Measurements from ENCODE around the gene PALLD. TPM values are rescaled to one million over a fixed set of nuclear protein-coding genes. Genes with fewer than 3 reads are reported as not detected.

The PALLD gene
- total RNA-seq, 3 donors from 2014 or later, result 112 to 663 (median 150) TPM

- H3K36me3 ChIP-seq (ENCODE audit: low read depth), result no peaks in the 10 kb centered on the region
- H3K4me1 ChIP-seq (ENCODE audit: low read depth), result no peaks in the 10 kb centered on the region
- H3K4me3 ChIP-seq, result no peak overlapping the region
- peaks cover 4% of the 10 kb centered on the region for H3K9me3 ChIP-seq
- no peak for ATAC-seq
- no peak for DNase-seq
- TF ChIP-seq, protein P1, sequence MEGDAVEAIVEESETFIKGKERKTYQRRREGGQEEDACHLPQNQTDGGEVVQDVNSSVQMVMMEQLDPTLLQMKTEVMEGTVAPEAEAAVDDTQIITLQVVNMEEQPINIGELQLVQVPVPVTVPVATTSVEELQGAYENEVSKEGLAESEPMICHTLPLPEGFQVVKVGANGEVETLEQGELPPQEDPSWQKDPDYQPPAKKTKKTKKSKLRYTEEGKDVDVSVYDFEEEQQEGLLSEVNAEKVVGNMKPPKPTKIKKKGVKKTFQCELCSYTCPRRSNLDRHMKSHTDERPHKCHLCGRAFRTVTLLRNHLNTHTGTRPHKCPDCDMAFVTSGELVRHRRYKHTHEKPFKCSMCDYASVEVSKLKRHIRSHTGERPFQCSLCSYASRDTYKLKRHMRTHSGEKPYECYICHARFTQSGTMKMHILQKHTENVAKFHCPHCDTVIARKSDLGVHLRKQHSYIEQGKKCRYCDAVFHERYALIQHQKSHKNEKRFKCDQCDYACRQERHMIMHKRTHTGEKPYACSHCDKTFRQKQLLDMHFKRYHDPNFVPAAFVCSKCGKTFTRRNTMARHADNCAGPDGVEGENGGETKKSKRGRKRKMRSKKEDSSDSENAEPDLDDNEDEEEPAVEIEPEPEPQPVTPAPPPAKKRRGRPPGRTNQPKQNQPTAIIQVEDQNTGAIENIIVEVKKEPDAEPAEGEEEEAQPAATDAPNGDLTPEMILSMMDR (IDR thresholded peaks at IDR 0.05), result no peak
- intact Hi-C loops (cut with DNase I, micrococcal nuclease), result no loop called here
Observed at GRCh38 chr4:168722391-168722790, 225.5 kb downstream of the PALLD start.

DNA sequence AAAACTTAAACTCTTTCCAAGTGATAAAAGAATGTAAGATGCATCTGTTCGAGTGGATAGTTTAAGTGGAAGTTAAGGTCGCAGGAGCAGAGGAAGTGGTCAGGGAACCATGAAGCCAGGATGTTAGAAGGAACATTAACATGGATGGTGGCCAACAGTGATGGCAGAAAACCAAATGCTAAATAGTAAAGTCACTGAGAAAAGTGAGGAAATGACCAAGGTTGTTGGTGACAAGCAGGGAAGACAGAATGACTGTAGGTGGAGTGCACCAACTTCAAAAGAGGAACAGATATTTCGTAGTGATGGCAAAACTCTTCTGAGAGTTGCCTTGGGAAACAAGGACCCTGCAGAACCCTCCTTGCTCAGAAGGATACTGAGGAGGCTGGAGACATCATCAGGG, 226.2 kb downstream of the PALLD start:
- intact Hi-C loops (cut with DNase I, micrococcal nuclease), result no loop called here
- DNase-seq (peak in 1 of 3 donors; percentile 14), ATAC-seq (no peak)
- TF ChIP-seq, protein P1 (IDR thresholded peaks at IDR 0.05), result no peak
- no peak overlapping the region for H3K4me3 ChIP-seq
- no peaks in the 10 kb centered on the region for H3K4me1 ChIP-seq (ENCODE audit: low read depth)
- peaks cover 6% of the 10 kb centered on the region for H3K9me3 ChIP-seq
- H3K36me3 ChIP-seq (ENCODE audit: low read depth), result no peaks in the 10 kb centered on the region

- DNase-seq (no peak), ATAC-seq (no peak)
- TF ChIP-seq, protein P1 (IDR thresholded peaks at IDR 0.05), result no peak
- H3K4me1 ChIP-seq (ENCODE audit: low read depth), result no peaks in the 10 kb centered on the region
- H3K36me3 ChIP-seq (ENCODE audit: low read depth), result no peaks in the 10 kb centered on the region
- no peak overlapping the region for H3K4me3 ChIP-seq
- intact Hi-C loops (cut with DNase I, micrococcal nuclease), result no loop called here
- peaks cover 6% of the 10 kb centered on the region for H3K9me3 ChIP-seq
Observed at GRCh38 chr4:168723569-168723968, 226.7 kb downstream of the PALLD start.

DNA sequence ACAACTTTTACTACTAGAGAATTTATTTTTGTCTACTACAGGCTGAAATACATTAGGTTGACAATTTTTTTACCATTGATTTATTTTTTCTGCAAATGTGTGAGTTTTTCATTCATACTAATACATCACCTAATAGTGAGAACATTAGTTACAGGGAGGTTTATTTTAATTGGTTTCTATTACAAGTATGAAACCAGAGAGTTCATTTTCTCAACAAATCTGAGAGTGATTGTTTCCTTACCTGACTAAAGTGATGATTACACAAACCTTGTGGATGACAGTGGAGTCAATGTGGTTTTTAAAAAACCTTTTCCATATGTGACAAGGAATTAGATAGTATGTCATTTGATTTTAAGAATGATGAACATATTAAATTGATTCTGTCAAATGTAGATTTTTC, 227.4 kb downstream of the PALLD start:
- no peak for DNase-seq
- no peaks in the 10 kb centered on the region for H3K36me3 ChIP-seq (ENCODE audit: low read depth)
- H3K4me3 ChIP-seq, result no peak overlapping the region
- no peaks in the 10 kb centered on the region for H3K4me1 ChIP-seq (ENCODE audit: low read depth)
- intact Hi-C loops (cut with DNase I, micrococcal nuclease), result no loop called here
- TF ChIP-seq, protein P1 (IDR thresholded peaks at IDR 0.05), result no peak
- H3K9me3 ChIP-seq, result peaks cover 6% of the 10 kb centered on the region
- no peak for ATAC-seq

DNA sequence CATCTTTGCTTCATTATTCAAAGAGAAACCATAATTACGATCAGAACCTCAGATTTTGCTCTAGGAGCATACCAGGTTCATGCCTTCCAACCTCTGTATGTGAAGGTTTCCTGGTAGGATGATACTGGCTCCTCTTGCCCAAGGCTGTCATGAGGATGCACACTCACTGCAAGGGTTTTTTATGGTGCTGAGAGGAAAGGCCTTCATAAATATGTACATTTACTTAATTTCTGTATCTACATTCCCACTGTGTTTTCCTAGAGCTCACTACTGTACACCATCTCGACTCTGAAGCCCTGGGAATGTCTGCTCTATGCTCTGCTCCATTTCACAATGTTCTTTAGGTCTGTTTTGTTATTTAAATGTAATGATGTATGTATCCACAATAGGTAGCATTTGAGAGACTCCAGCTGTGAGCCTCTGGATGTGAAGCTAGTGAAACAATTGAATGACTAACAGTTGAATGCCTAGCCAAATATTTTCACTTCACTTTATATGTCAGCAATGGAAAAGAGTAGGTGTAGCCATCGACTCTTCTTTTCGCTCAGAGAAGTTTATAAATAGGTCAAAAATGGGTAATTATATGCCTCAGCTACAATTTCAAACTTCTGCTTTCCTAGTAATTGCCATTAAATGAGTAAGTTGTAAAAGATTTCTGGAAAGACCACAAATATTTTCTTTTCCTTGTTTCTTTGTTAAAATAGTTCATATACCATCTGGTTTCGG, 228.0 kb downstream of the PALLD start:
- TF ChIP-seq, protein P1 (IDR thresholded peaks at IDR 0.05), result no peak
- peaks cover 6% of the 10 kb centered on the region for H3K9me3 ChIP-seq
- no peak overlapping the region for H3K4me3 ChIP-seq
- intact Hi-C loops (cut with DNase I, micrococcal nuclease), result no loop called here
- no peaks in the 10 kb centered on the region for H3K36me3 ChIP-seq (ENCODE audit: low read depth)
- no peaks in the 10 kb centered on the region for H3K4me1 ChIP-seq (ENCODE audit: low read depth)
- DNase-seq (no peak), ATAC-seq (no peak)

Data from mucosa of descending colon (tissue), 3 donors.